SK-N-MC (cell line): ENCODE results near the gene MT1E.

Source experiments
- EZH2 ChIP-seq: fragments of 200-600 bp; sonication (generic); IDR thresholded peaks from one replicate; pipeline ENCODE4 v1.6.1; 2017; ENCODE audit warnings: antibody characterized with exemption
- POLR2AphosphoS5 ChIP-seq: IDR thresholded peaks from 2 replicates; pipeline ENCODE4 v1.6.1; 2012; ENCODE audit warnings: mild to moderate bottlenecking, low read depth, low read length, borderline replicate concordance

DNA sequence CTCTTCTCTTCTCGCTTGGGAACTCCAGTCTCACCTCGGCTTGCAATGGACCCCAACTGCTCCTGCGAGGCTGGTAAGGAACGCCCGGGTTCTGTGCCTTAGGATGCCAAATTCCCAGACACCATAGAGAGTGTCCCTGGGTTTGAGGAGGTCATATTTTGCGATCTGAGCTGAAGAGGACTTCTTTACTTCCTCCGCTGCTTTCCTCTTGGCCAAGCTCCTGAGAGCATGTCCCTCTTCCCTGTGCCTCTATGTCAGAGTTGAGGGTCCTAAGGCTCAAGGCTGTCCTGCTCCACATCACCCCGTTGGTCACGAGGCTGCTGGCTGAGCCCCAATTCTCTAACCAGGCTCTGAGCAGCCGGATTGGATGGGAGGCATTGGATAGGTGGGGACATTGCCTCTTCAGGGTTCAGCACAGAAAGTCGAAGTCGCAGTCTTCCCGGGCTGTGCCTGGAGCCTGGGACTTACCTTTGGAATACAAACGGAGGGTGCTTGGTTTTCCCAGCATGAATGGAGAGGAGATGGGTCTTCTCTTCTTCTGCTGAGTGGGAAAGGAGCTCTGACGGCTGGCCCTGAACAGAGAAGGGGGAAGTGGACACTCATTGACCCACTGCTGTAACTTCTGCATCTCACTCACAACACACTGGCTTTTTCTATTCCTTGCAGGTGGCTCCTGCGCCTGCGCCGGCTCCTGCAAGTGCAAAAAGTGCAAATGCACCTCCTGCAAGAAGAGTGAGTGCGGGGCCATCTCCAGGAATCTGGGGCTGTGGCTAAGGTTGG is 44.4 kb downstream of the MT1E start:
- TF ChIP-seq EZH2 (no peak), POLR2AphosphoS5 (no peak)
